GM23248 (cell line): ENCODE measurements around the gene COL21A1.

ENCODE experiments used
- EZH2 ChIP-seq: fragments of 200-600 bp; sonication (generic); IDR thresholded peaks from 2 replicates; pipeline ENCODE4 v1.6.1; 2018; ENCODE audit warnings: antibody characterized with exemption, mild to moderate bottlenecking; ENCODE audit not compliant: insufficient read depth, poor library complexity, severe bottlenecking
- EZH2phosphoT487 ChIP-seq: fragments of 200-600 bp; sonication (generic); IDR thresholded peaks from 2 replicates; pipeline ENCODE4 v1.6.1; 2018; ENCODE audit warnings: antibody characterized with exemption, moderate library complexity, mild to moderate bottlenecking, low read depth; ENCODE audit not compliant: insufficient read depth

DNA sequence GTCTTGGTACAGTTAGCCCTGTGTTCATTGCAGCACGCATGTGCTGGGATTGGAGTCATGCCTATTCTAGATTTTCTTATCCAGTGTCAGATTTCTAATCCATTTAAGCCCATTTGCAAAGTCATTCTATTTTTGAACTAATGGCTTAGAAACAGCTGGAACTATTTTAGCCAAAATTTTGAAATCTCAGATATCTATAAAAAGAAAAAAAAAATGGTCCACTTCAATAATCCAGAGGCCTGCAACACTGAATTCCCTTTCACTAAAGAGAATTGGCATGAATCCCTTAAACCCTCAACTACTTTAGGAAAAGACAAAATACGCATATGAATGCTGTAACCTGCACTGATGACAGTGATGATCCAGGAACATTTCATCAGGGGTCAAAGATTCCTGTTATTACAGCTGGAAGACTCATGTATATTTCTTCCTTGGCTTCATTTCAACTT lies 1.5 kb downstream of the COL21A1 start:
- no peak for TF ChIP-seq EZH2
- TF ChIP-seq EZH2phosphoT487, result no peak
